GM23248 (cell line): ENCODE measurements around the gene RFTN1. TPM values are rescaled to one million over a fixed set of nuclear protein-coding genes. Genes with fewer than 3 reads are reported as not detected.

ENCODE experiments used
- DNase-seq: peaks from one replicate; pipeline ENCODE4 v3.0.0-alpha.2; 2015
- H2AFZ ChIP-seq: fragments of 200-600 bp; sonication (generic); 2 replicates; pipeline ENCODE4 v1.6.1; 2016; ENCODE audit warnings: antibody characterized with exemption
- H3F3A ChIP-seq: fragments of 200-600 bp; sonication (generic); 2 replicates; pipeline ENCODE4 v1.6.1; 2016; ENCODE audit warnings: mild to moderate bottlenecking, antibody characterized with exemption, mixed run types; ENCODE audit not compliant: insufficient read depth
- H3K27ac ChIP-seq: fragments of 200-600 bp; sonication (generic); 2 replicates; pipeline ENCODE4 v1.5.1; 2016; ENCODE audit warnings: mild to moderate bottlenecking
- H3K27me3 ChIP-seq: fragments of 200-600 bp; sonication (generic); replicated peaks from 2 replicates; pipeline ENCODE4 v1.6.1; 2016; ENCODE audit warnings: mild to moderate bottlenecking; ENCODE audit not compliant: insufficient read depth
- H3K36me3 ChIP-seq: fragments of 200-600 bp; sonication (generic); 2 replicates; pipeline ENCODE4 v1.6.1; 2016; ENCODE audit warnings: low read depth, mild to moderate bottlenecking
- H3K4me1 ChIP-seq: fragments of 200-600 bp; sonication (generic); 2 replicates; pipeline ENCODE4 v1.6.1; 2016; ENCODE audit warnings: mild to moderate bottlenecking; ENCODE audit not compliant: insufficient read depth
- H3K4me2 ChIP-seq: fragments of 200-600 bp; sonication (generic); one replicate; pipeline ENCODE4 v1.6.1; 2016; ENCODE audit warnings: mild to moderate bottlenecking; ENCODE audit not compliant: unreplicated experiment
- H3K4me3 ChIP-seq: fragments of 200-600 bp; sonication (generic); 2 replicates; pipeline ENCODE4 v1.5.1; 2016; ENCODE audit warnings: mild to moderate bottlenecking
- H3K79me2 ChIP-seq: fragments of 200-600 bp; sonication (generic); 2 replicates; pipeline ENCODE4 v1.6.1; 2016; ENCODE audit warnings: mild to moderate bottlenecking; ENCODE audit not compliant: insufficient read depth
- H3K9ac ChIP-seq: fragments of 200-600 bp; sonication (generic); 2 replicates; pipeline ENCODE4 v1.6.1; 2016; ENCODE audit warnings: mild to moderate bottlenecking
- H3K9me2 ChIP-seq: fragments of 200-600 bp; sonication (generic); 2 replicates; pipeline ENCODE4 v1.6.1; 2016; ENCODE audit warnings: mixed run types, mild to moderate bottlenecking, moderate library complexity; ENCODE audit not compliant: insufficient read depth
- H3K9me3 ChIP-seq: fragments of 200-600 bp; sonication (generic); one replicate; pipeline ENCODE4 v1.6.1; 2017; ENCODE audit warnings: low read depth
- H4K20me1 ChIP-seq: fragments of 200-600 bp; sonication (generic); 2 replicates; pipeline ENCODE4 v1.6.0; 2016; ENCODE audit not compliant: insufficient read depth
- EZH2 ChIP-seq: fragments of 200-600 bp; sonication (generic); IDR thresholded peaks from 2 replicates; pipeline ENCODE4 v1.6.1; 2018; ENCODE audit warnings: antibody characterized with exemption, mild to moderate bottlenecking; ENCODE audit not compliant: insufficient read depth, poor library complexity, severe bottlenecking
- EZH2phosphoT487 ChIP-seq: fragments of 200-600 bp; sonication (generic); IDR thresholded peaks from 2 replicates; pipeline ENCODE4 v1.6.1; 2018; ENCODE audit warnings: antibody characterized with exemption, moderate library complexity, mild to moderate bottlenecking, low read depth; ENCODE audit not compliant: insufficient read depth
- WGBS, 2 experiments: methylation state at CpG; one replicate each; pipeline ENCODE4 v1.1.6; 2015 to 2017; ENCODE audit warnings: low lambda C conversion rate in 2 of 2, low coverage in 1 of 2; ENCODE audit errors: missing lambda C conversion rate in 2 of 2; 5-methylcytosine and 5-hydroxymethylcytosine counted together
- in situ Hi-C: fragments of 300-500 bp; cut with MboI; formaldehyde crosslinking; loops from 2 replicates; pipeline ENCODE4 v1.15.0; 2020
- polyA plus RNA-seq: library from polyadenylated mRNA; unstranded; fragments of >200 nt; fragmentation: Nextera tagmentation; extraction: Ambion mirVana; gene quantifications from 2 replicates; pipeline ENCODE4 v1.2.1, GENCODE V29; 2016
- total RNA-seq: library from RNA; depleted of rRNA; stranded (reverse); fragments of >200 nt; shearing (Covaris generic); gene quantifications from 2 replicates; pipeline ENCODE4 v1.2.3, GENCODE V29; 2014

The RFTN1 gene
- total and polyA plus RNA-seq, 2 experiments from 2014 or later, result 43.1 to 77.7 TPM

DNA sequence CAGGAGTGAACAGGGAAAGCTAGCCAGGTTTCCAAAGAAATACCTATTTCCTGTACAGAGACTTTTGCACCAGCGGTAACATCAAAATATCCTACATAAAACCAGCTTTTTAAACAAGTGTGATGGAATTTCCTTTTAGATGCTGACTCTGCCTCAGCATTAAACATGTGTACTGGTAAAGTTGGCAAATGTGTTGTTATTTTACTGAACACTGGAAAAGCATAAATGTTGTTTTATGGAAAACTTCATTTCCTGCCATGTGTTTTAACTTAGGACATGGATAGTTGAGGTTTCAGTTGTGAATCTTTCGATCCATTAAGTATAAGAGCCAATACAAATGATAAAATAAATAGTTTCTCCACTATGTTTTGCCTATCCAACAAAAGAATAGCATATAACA lies 232.8 kb downstream of the RFTN1 start:
- 61 to 73% methylated on average over 2 of the region's 2 CpGs for WGBS, 2 experiments
- Histone ChIP-seq H3K4me3 (no peak overlapping the region), H3K4me2 (no peak overlapping the region), H3K36me3 (no peaks in the 10 kb centered on the region), H3K9ac (no peak overlapping the region), H3K27ac (no peak overlapping the region), H3K9me3 (no peaks in the 10 kb centered on the region), H3F3A (no peaks in the 10 kb centered on the region), H3K79me2 (no peaks in the 10 kb centered on the region), H2AFZ (no peak overlapping the region), H3K9me2 (no peaks in the 10 kb centered on the region), H3K4me1 (no peaks in the 10 kb centered on the region), H3K27me3 (no peaks in the 10 kb centered on the region), H4K20me1 (no peaks in the 10 kb centered on the region)
- TF ChIP-seq EZH2phosphoT487 (no peak), EZH2 (no peak)
- in situ Hi-C loops, result loop anchor here (25.0 kb wide), 2 partner anchors 757 to 932 kb away; no protein-coding TSS in a partner anchor
- no peak for DNase-seq

DNA sequence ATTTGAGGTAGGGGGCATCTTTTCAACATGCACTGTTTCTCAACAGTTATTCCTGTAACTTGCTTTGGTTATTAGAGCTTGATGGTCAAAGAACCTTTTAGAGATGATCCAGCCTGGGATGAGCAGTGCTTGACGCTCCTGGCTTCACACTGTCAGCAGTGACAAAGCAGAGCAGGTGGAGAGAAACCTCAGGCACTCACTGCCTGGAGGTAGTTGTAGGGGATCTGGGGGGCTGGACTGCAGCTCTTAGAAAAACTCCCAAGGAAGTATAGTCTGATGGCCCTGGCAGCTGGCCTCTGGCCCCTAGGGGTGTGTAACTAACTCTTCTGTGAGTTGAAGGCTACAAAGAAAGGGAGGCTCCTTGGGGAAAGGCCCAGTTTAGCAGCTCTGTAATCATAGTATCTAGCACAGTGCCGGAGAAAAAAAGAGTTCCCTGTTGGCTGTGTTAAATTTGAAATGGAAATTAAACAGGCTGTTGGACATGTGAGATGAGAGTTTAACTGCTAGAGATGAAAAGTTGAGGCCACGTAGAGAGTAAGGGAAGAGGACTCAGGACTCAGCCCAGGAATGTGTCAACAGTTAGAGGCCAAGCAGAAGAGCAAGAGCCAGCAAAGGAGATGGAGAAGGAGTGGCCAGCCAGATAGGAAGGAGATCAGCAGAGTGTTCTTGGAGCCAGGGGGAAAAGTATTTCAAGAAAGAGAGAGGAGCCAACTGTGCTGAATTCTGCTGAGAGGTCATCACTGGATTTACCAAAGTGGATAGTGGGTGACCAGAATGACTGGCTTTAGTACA lies 234.3 kb downstream of the RFTN1 start:
- Histone ChIP-seq H4K20me1 (no peaks in the 10 kb centered on the region), H3K36me3 (no peaks in the 10 kb centered on the region), H3K4me2 (no peak overlapping the region), H3K9ac (no peak overlapping the region), H3K4me1 (no peaks in the 10 kb centered on the region), H3K9me3 (no peaks in the 10 kb centered on the region), H2AFZ (no peak overlapping the region), H3K4me3 (no peak overlapping the region), H3F3A (no peaks in the 10 kb centered on the region), H3K27ac (no peak overlapping the region), H3K79me2 (no peaks in the 10 kb centered on the region), H3K27me3 (no peaks in the 10 kb centered on the region), H3K9me2 (no peaks in the 10 kb centered on the region)
- no peak for TF ChIP-seq EZH2
- TF ChIP-seq EZH2phosphoT487, result no peak
- DNase-seq, result no peak
- 57 to 71% methylated on average over 3 of the region's 3 CpGs for WGBS, 2 experiments
- in situ Hi-C loops, result loop anchor here (10.0 to 25.0 kb wide), 3 partner anchors 266 to 933 kb away; no protein-coding TSS in a partner anchor

DNA sequence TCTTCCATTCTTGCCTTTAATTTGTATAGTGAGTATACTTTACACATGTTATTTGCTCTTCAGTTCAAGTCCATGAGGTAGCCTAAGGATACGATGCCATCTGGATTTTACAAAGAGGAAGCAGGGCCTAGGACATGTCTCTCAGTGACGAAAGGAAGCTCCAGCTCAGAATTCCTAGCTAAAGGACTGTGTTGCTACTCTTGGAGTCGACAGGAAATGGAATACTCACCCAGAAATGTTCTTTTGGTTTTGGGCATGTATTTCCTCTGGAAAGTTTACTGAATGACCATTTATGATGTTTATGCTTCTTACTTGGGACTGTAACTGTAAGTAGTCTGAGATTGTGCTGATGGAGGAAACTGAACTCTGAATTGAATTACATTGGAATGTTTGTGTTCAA lies 236.0 kb downstream of the RFTN1 start:
- no peaks in the 10 kb centered on the region for H3F3A ChIP-seq
- H3K4me1 ChIP-seq, result no peaks in the 10 kb centered on the region
- in situ Hi-C loops, result loop anchor here (10.0 to 25.0 kb wide), 3 partner anchors 267 to 935 kb away; no protein-coding TSS in a partner anchor
- no peaks in the 10 kb centered on the region for H3K27me3 ChIP-seq
- DNase-seq, result no peak
- 0 out of 2 replicates have a peak, but pooled peaks cover 3% of the 10 kb centered on the region for H3K36me3 ChIP-seq
- H3K79me2 ChIP-seq, result no peaks in the 10 kb centered on the region
- 84 to 89% methylated on average over 3 of the region's 3 CpGs for WGBS, 2 experiments
- H3K4me3 ChIP-seq, result no peak overlapping the region
- H3K9ac ChIP-seq, result no peak overlapping the region
- H3K27ac ChIP-seq, result no peak overlapping the region
- H3K4me2 ChIP-seq, result no peak overlapping the region
- H3K9me2 ChIP-seq, result no peaks in the 10 kb centered on the region
- TF ChIP-seq EZH2phosphoT487 (no peak), EZH2 (no peak)
- no peak overlapping the region for H2AFZ ChIP-seq
- H3K9me3 ChIP-seq, result no peaks in the 10 kb centered on the region
- H4K20me1 ChIP-seq, result no peaks in the 10 kb centered on the region

DNA sequence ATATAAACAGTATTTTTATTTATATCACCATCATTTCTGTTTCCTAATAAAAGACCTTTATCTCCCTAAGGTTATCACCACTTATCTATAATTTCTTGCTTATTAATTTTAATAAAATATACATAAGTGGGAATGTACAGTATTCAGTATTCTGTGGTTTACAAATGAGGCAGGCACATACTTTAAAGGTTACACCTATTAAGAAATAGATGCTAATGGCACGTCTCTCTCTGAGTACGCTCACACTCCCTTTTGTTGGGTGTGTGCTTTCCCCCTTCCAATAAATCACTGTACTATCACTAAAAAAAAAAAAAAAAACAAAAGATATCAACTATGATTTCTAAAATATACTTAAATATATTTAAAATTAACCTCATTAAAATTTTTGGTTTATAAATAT lies 239.6 kb downstream of the RFTN1 start:
- H3K9ac ChIP-seq, result no peak overlapping the region
- no peak overlapping the region for H3K4me2 ChIP-seq
- in situ Hi-C loops, result loop anchor here (10.0 kb wide), 1 partner anchor 271 kb away; no protein-coding TSS in a partner anchor

More for the DNA sequence above, 239.6 kb downstream of the RFTN1 start:
- H2AFZ ChIP-seq, result no peak overlapping the region
- 98 to 99% methylated on average over 2 of the region's 2 CpGs for WGBS, 2 experiments
- H3K36me3 ChIP-seq, result 0 out of 2 replicates have a peak, but pooled peaks cover 12% of the 10 kb centered on the region
- no peak for TF ChIP-seq EZH2
- no peak for TF ChIP-seq EZH2phosphoT487
- no peaks in the 10 kb centered on the region for H3F3A ChIP-seq
- no peaks in the 10 kb centered on the region for H3K9me2 ChIP-seq
- no peaks in the 10 kb centered on the region for H3K4me1 ChIP-seq
- no peak overlapping the region for H3K27ac ChIP-seq
- DNase-seq, result no peak
- peaks cover 2% of the 10 kb centered on the region for H3K79me2 ChIP-seq
- no peaks in the 10 kb centered on the region for H3K27me3 ChIP-seq
- H3K9me3 ChIP-seq, result no peaks in the 10 kb centered on the region
- no peak overlapping the region for H3K4me3 ChIP-seq
- H4K20me1 ChIP-seq, result no peaks in the 10 kb centered on the region
